ENCODE results near the gene FOXN3.

FOXN3 gene

GRCh38 chr14:89197623-89198022 lies 219.4 kb downstream of the FOXN3 start:
- DNase-seq (ENCODE audit: low read depth in 3 of 3): no peak

- no peak for DNase-seq (ENCODE audit: low read depth in 3 of 3)
Measured at GRCh38 chr14:89196545-89196944, 220.5 kb downstream of the FOXN3 start.

GRCh38 chr14:89194376-89194775 lies 222.7 kb downstream of the FOXN3 start:
- no peak for DNase-seq (ENCODE audit: low read depth in 3 of 3)

- no peak for DNase-seq (ENCODE audit: low read depth in 3 of 3)
Measured at GRCh38 chr14:89190765-89191513, 226.1 kb downstream of the FOXN3 start.

GRCh38 chr14:89188492-89188891 lies 228.5 kb downstream of the FOXN3 start:
- no peak for DNase-seq (ENCODE audit: low read depth in 3 of 3)

- DNase-seq (ENCODE audit: low read depth in 3 of 3): no peak
Measured at GRCh38 chr14:89187501-89187900, 229.5 kb downstream of the FOXN3 start.

GRCh38 chr14:89186856-89187376 lies 230.1 kb downstream of the FOXN3 start:
- DNase-seq (ENCODE audit: low read depth in 3 of 3): no peak

- no peak for DNase-seq (ENCODE audit: low read depth in 3 of 3)
Measured at GRCh38 chr14:89185919-89186855, 230.8 kb downstream of the FOXN3 start.

- no peak for DNase-seq (ENCODE audit: low read depth in 3 of 3)
Measured at GRCh38 chr14:89184952-89185351, 232.1 kb downstream of the FOXN3 start.

GRCh38 chr14:89182326-89182725 lies 234.7 kb downstream of the FOXN3 start:
- no peak for DNase-seq (ENCODE audit: low read depth in 3 of 3)

GRCh38 chr14:89180546-89180945 lies 236.5 kb downstream of the FOXN3 start:
- DNase-seq (ENCODE audit: low read depth in 3 of 3): no peak

- DNase-seq (ENCODE audit: low read depth in 3 of 3): no peak
Measured at GRCh38 chr14:89179891-89180404, 237.1 kb downstream of the FOXN3 start.

- no peak for DNase-seq (ENCODE audit: low read depth in 3 of 3)
Measured at GRCh38 chr14:89178800-89179535, 238.1 kb downstream of the FOXN3 start.

GRCh38 chr14:89178376-89178775 lies 238.7 kb downstream of the FOXN3 start:
- DNase-seq (ENCODE audit: low read depth in 3 of 3): no peak

- DNase-seq (ENCODE audit: low read depth in 3 of 3): no peak
Measured at GRCh38 chr14:89175881-89176799, 240.9 kb downstream of the FOXN3 start.

GRCh38 chr14:89171628-89172027 lies 245.4 kb downstream of the FOXN3 start:
- no peak for DNase-seq (ENCODE audit: low read depth in 3 of 3)

- DNase-seq (ENCODE audit: low read depth in 3 of 3): no peak
Measured at GRCh38 chr14:89171168-89171567, 245.9 kb downstream of the FOXN3 start.

- no peak for DNase-seq (ENCODE audit: low read depth in 3 of 3)
Measured at GRCh38 chr14:89167705-89168104, 249.3 kb downstream of the FOXN3 start.

GRCh38 chr14:89166633-89167032 lies 250.4 kb downstream of the FOXN3 start:
- DNase-seq (ENCODE audit: low read depth in 3 of 3): no peak
